Measurements from ENCODE around the gene YIF1A.

The YIF1A gene

DNA sequence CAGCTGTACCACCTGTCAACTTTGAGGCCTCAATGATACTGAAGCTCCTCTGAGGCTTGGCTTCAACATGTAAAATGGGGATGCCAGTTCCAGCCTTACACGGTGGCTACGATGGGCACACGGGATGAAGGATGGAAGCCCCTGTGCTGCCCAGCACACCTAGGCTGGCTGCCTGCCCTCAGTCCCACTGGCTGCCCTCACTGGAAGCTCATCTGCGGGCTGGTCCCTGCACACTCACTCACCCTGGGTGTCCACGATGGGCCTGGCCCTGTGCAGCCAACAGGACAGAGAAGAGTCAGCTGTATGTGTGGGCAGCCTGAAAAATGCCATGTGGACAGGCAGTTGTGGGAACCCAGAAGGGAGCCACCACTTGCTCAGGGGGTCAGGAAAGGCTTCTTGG, 2.2 kb downstream of the YIF1A start:
- no peak for DNase-seq (ENCODE audit: extremely low spot score)
- TF ChIP-seq, protein P1, sequence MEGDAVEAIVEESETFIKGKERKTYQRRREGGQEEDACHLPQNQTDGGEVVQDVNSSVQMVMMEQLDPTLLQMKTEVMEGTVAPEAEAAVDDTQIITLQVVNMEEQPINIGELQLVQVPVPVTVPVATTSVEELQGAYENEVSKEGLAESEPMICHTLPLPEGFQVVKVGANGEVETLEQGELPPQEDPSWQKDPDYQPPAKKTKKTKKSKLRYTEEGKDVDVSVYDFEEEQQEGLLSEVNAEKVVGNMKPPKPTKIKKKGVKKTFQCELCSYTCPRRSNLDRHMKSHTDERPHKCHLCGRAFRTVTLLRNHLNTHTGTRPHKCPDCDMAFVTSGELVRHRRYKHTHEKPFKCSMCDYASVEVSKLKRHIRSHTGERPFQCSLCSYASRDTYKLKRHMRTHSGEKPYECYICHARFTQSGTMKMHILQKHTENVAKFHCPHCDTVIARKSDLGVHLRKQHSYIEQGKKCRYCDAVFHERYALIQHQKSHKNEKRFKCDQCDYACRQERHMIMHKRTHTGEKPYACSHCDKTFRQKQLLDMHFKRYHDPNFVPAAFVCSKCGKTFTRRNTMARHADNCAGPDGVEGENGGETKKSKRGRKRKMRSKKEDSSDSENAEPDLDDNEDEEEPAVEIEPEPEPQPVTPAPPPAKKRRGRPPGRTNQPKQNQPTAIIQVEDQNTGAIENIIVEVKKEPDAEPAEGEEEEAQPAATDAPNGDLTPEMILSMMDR (IDR thresholded peaks at IDR 0.05; ENCODE audit: control extremely low read depth, extremely low read depth, low read depth, missing control alignments): no peak
- ChIA-PET CTCF (interaction anchor here (0.7 to 10.6 kb wide), 7 partner anchors 15 to 219 kb away, joined by 3 to 92 read pairs (median 5); partner anchors contain the start of gene MRPL11), POLR2A (interaction anchor here (0.6 to 1.3 kb wide), 3 partner anchors 19 to 363 kb away, joined by 3 to 5 read pairs (median 3); no protein-coding TSS in a partner anchor)

DNA sequence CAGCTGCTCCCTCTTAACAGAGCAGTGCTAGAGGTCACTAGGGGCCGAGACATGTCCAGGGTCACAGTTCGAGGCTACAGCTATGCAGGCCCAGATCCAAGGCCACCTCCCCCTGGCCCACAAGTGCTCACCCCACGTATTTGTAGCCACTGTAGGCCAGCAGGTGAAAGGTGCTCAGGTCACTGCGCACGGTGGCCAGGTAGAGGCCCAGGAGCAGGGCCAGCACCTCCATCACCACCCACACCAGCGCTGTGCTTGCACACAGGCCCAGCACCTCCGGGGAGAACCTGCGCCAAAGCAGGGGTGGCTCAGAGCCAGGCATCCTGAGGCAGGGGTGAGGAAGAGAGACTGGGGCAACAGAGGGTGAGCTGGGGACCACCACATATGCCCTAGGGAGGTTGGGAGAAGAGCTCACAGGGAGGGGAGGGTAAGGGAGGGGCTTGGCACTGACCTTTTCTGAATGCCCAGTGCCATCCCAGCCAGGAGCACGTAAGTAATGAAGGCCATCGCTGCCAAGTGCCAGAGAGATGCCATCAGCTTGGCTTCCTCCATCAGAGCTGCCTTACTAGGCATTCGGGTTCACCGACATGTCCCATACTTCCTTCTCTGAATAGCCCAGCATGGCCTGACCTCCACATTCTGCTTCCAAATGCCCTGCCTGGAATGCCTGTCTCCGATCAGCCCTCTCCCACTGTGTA, 3.5 kb downstream of the YIF1A start:
- TF ChIP-seq, protein P1 (IDR thresholded peaks at IDR 0.05; ENCODE audit: control extremely low read depth, extremely low read depth, low read depth, missing control alignments): no peak
- ChIA-PET CTCF (interaction anchor here (1.6 to 10.6 kb wide), 4 partner anchors 24 to 217 kb away, joined by 5 to 92 read pairs (median 12); no protein-coding TSS in a partner anchor), POLR2A (interaction anchor here (0.5 to 1.3 kb wide), 2 partner anchors 18 to 149 kb away, joined by 3 to 5 read pairs; no protein-coding TSS in a partner anchor)
- no peak for DNase-seq (ENCODE audit: extremely low spot score)

DNA sequence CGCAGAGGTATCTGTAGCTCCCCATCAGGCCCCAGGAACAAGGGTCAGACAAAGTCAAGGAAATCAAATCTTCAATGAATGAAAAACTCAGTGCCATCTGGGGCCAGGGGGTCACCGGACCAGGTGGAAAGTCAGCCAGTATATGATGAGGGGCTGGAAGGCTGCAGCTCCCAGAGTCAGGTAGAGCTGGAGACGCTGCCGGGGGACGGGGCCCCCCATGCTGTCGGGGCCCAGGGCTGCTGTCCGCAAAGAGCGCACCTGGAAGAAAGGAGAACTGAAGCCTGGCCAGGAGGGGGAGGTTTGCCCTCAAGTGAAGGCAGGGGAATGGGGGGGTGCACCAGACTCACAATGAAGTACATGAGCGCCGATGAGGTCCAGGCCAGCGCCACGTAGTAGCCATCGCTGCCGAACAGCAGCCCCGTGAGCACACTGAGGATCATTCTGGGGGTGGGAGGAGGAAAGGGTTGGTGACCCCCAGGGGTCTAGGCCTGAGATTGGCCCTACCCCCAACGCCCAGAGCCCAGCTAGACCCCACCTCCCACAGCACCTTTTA, 4.3 kb downstream of the YIF1A start:
- DNase-seq (ENCODE audit: extremely low spot score): no peak
- TF ChIP-seq, protein P1 (IDR thresholded peaks at IDR 0.05; ENCODE audit: control extremely low read depth, extremely low read depth, low read depth, missing control alignments): no peak
- CTCF ChIA-PET: interaction anchor here (1.5 to 10.6 kb wide), 3 partner anchors 13 to 63 kb away, joined by 3 to 92 read pairs (median 18); no protein-coding TSS in a partner anchor
- POLR2A ChIA-PET: no interaction called here

DNA sequence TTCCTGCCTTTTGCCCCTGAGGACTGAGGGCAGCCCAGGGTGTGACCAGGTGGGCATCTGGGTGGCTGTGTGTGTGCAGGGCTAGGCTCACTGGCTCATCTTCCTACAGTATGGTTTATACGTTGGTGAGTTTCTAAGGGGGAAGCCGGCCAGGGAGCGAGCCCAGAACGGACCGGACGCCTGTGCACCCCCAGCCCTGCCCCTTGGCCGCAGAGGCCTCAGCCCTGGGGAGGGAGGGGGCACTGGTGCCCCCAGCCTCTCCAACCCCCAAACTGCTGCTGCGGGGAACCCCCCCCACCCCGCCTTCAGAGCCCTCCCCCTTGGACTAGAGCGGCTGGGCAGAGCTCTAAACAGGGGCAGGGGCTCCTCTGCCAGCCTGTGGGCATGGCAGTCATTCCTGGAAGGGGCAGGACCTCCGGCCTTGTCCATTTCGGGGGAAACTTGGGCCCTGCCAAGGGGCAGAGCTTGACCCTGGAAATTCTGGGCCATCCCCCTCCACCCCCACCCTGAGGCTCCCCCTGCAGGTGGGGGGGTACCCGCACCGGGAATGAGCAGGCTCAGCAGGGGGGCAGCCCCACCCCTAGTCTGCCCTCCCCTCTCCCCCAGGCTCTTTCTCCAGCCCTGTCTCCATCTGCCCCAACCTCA, 5.4 kb downstream of the YIF1A start:
- CTCF ChIA-PET: interaction anchor here (1.0 to 10.6 kb wide), 8 partner anchors 8 to 82 kb away, joined by 3 to 92 read pairs (median 6); partner anchors contain the start of genes CD248 and TMEM151A
- TF ChIP-seq, protein P1 (IDR thresholded peaks at IDR 0.05; ENCODE audit: control extremely low read depth, extremely low read depth, low read depth, missing control alignments): no peak
- no peak for DNase-seq (ENCODE audit: extremely low spot score)
- POLR2A ChIA-PET: no interaction called here

DNA sequence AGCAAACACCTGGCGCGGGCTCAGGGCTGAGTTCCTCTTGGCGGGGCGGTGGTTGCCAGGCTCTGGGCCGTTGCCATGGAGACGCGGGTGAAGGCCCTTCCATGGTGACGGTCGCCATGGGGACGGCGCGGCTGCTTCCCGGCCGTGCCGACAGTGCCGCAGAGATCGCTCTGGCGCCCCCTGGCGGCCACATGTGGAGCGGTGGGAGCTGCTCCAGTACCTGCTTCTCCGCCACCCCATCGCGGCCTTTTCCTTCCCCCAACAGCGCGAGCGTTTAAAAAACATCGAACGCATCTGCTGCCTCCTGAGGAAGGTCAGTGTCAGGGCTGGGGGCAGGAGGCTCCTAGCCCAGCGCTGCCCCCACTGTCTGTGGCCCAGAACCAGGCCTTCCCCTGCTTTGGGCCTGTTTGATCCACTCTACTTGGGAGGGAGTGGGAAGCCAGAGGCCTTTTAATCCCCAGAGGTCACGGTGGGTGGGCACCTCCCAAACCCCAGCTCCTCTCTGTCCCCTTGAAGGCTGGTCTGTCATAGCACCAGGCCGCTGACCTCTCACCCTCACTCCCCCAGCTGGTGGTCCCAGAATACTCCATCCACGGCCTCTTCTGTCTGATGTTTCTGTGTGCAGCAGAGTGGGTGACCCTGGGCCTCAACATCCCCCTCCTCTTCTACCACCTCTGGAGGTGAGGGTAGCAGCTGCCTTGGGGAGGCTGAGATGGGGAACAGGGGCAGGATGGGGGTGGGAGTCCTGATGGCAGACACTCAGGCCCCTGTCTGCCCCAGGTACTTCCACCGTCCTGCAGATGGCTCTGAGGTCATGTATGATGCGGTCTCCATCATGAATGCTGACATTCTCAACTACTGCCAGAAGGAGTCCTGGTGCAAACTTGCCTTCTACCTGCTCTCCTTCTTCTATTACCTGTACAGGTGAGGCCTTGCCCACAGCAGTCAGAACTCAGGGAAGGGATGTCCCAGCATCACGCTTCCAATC, 6.2 kb downstream of the YIF1A start:
- POLR2A ChIA-PET: no interaction called here

More for the DNA sequence above, 6.2 kb downstream of the YIF1A start:
- CTCF ChIA-PET: interaction anchor here (0.7 to 10.6 kb wide), 14 partner anchors 8 to 570 kb away, joined by 3 to 92 read pairs (median 4); partner anchors contain the start of genes CD248, FIBP, MUS81 and TMEM151A
- TF ChIP-seq, protein P1 (IDR thresholded peaks at IDR 0.05; ENCODE audit: control extremely low read depth, extremely low read depth, low read depth, missing control alignments): peak; percentile 98
- DNase-seq (ENCODE audit: extremely low spot score): peak; percentile 99

All from GM10248 (cell line).